ENCODE data around the gene ACOX1. TPM values are rescaled to one million over a fixed set of nuclear protein-coding genes. Genes with fewer than 3 reads are reported as not detected.

ACOX1 gene
- total and polyA plus RNA-seq, 2 donors from 2014 or later, result 24.7 to 60.6 TPM

DNA sequence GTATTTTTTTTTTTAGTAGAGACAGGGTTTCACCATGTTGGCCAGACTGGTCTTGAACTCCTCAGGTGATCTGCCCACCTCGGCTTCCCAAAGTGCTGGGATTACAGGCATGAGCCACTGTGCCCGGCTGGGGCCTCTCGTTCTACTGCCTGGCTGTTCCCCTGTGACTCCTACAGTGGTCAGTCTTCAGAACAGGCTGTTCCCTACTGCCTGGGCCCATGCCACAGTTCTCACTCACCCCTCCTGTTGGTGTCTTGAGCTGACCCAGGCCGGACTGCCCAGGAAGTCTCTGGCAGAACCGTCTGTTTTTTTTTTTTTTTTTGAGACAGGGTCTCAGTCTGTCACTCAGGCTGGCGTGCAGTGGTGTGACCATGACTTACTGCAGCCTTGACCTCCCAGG, 24.9 kb upstream of the ACOX1 start:
- Histone ChIP-seq H3K27me3 (ENCODE audit: control insufficient read depth, insufficient read depth, low read length) (no peaks in the 10 kb centered on the region), H3K9me3 (ENCODE audit: control insufficient read depth in 2 of 3, insufficient read depth in 1 of 3, low read length in 3 of 3) (no peaks in the 10 kb centered on the region), H3K9ac (ENCODE audit: low read length in 3 of 3) (no peak overlapping the region), H3K27ac (ENCODE audit: low read depth in 2 of 2, low read length in 2 of 2) (peak overlapping the region; percentile 43 to 59), H3K36me3 (ENCODE audit: control insufficient read depth in 2 of 3, insufficient read depth in 3 of 3, low read length in 3 of 3) (peaks cover 0 to 2% (median 0%) of the 10 kb centered on the region in 3 donors), H3K4me1 (ENCODE audit: control insufficient read depth in 2 of 3, insufficient read depth in 2 of 3, low read depth in 1 of 3, low read length in 3 of 3) (peaks cover 0 to 5% (median 0%) of the 10 kb centered on the region in 3 donors), H3K4me3 (ENCODE audit: low read length in 3 of 3) (no peak overlapping the region)
- no peak for FAIRE-seq
- no peak for DNase-seq
- TF ChIP-seq, protein P1, sequence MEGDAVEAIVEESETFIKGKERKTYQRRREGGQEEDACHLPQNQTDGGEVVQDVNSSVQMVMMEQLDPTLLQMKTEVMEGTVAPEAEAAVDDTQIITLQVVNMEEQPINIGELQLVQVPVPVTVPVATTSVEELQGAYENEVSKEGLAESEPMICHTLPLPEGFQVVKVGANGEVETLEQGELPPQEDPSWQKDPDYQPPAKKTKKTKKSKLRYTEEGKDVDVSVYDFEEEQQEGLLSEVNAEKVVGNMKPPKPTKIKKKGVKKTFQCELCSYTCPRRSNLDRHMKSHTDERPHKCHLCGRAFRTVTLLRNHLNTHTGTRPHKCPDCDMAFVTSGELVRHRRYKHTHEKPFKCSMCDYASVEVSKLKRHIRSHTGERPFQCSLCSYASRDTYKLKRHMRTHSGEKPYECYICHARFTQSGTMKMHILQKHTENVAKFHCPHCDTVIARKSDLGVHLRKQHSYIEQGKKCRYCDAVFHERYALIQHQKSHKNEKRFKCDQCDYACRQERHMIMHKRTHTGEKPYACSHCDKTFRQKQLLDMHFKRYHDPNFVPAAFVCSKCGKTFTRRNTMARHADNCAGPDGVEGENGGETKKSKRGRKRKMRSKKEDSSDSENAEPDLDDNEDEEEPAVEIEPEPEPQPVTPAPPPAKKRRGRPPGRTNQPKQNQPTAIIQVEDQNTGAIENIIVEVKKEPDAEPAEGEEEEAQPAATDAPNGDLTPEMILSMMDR (IDR thresholded peaks at IDR 0.05; ENCODE audit: borderline replicate concordance, extremely low read depth, insufficient read depth), result no peak
- intact Hi-C loops (cut with DNase I), result loop anchor here (10.0 kb wide), 1 partner anchor 89 kb away; no protein-coding TSS in a partner anchor

DNA sequence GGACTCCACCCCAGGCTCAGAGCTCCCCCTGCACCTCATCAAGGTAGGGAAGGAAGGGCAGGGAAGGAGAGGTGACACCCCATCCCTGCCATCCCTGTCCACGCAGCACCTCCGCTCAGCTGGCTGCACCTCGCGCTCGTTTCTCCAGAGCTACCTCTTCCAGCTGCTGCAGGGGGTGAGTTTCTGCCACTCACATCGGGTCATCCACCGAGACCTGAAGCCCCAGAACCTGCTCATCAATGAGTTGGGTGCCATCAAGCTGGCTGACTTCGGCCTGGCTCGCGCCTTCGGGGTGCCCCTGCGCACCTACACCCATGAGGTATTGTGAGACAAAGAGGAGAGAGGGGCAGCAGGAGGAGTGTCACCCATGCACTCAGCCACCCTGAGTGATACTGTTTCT, 23.1 kb upstream of the ACOX1 start:
- Histone ChIP-seq H3K4me3 (ENCODE audit: low read length in 3 of 3) (no peak overlapping the region), H3K9ac (ENCODE audit: low read length in 3 of 3) (no peak overlapping the region), H3K9me3 (ENCODE audit: control insufficient read depth in 2 of 3, insufficient read depth in 1 of 3, low read length in 3 of 3) (no peaks in the 10 kb centered on the region), H3K4me1 (ENCODE audit: control insufficient read depth in 2 of 3, insufficient read depth in 2 of 3, low read depth in 1 of 3, low read length in 3 of 3) (peaks cover 0 to 8% (median 0%) of the 10 kb centered on the region in 3 donors), H3K36me3 (ENCODE audit: control insufficient read depth in 2 of 3, insufficient read depth in 3 of 3, low read length in 3 of 3) (no peaks in the 10 kb centered on the region), H3K27me3 (ENCODE audit: control insufficient read depth, insufficient read depth, low read length) (no peaks in the 10 kb centered on the region), H3K27ac (ENCODE audit: low read depth in 2 of 2, low read length in 2 of 2) (no peak overlapping the region)
- DNase-seq (no peak), FAIRE-seq (no peak)
- TF ChIP-seq, protein P1 (IDR thresholded peaks at IDR 0.05; ENCODE audit: borderline replicate concordance, extremely low read depth, insufficient read depth), result no peak
- intact Hi-C loops (cut with DNase I), result loop anchor here (10.0 kb wide), 1 partner anchor 87 kb away; no protein-coding TSS in a partner anchor

DNA sequence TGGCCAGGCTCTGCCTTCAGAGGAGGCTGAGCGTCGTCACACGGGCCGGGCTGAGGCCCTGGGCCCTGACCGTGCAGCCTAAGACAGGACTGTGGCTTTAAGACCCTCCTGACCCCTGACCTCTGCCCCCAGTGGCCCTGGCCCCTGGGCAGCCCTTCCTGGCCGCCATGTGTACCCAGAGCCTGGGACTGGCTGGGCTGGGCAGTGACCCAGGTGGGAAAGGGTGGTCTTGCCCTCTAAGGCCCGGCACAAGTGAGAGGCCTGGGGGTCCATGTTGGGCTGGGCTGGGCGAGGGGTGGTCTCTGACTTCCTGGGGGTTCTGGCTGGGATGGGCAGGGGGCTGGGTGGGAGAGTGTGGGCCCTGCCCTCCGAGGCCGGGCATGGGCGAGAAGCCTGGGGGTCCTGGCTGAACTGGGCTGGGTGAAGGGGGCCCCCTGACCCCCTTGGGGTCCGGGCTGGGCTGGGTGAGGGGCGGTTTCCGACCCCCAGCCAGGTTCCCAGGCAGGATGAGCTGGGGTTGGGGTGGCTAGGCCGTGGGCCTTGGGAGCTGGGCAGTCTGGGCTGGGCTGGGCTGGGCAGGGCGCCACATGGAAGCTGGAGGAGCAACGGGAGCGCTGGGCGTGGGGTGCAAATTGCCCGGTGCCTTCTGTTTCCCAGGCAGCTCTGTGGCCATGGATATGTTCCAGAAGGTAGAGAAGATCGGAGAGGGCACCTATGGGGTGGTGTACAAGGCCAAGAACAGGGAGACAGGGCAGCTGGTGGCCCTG, 22.0 kb upstream of the ACOX1 start, which contains the start of gene CDK3:
CDK3 (plus strand) TSS at position 101 of the 767 bp plus-strand sequence; CDS start at position 672, 571 bp downstream.
- TF ChIP-seq, protein P1 (IDR thresholded peaks at IDR 0.05; ENCODE audit: borderline replicate concordance, extremely low read depth, insufficient read depth), result no peak
- FAIRE-seq (no peak), DNase-seq (peak in 1 of 5 donors; percentile 52)
- Histone ChIP-seq H3K9ac (ENCODE audit: low read length in 3 of 3) (no peak within 1 kb of the TSS), H3K4me3 (ENCODE audit: low read length in 3 of 3) (no peak within 1 kb of the TSS), H3K9me3 (ENCODE audit: control insufficient read depth in 2 of 3, insufficient read depth in 1 of 3, low read length in 3 of 3) (no peaks in the 10 kb centered on the region), H3K27me3 (ENCODE audit: control insufficient read depth, insufficient read depth, low read length) (no peaks in the 10 kb centered on the region), H3K4me1 (ENCODE audit: control insufficient read depth in 2 of 3, insufficient read depth in 2 of 3, low read depth in 1 of 3, low read length in 3 of 3) (peaks cover 0 to 9% (median 3%) of the 10 kb centered on the region in 3 donors), H3K36me3 (ENCODE audit: control insufficient read depth in 2 of 3, insufficient read depth in 3 of 3, low read length in 3 of 3) (no peaks in the 10 kb centered on the region), H3K27ac (ENCODE audit: low read depth in 2 of 2, low read length in 2 of 2) (peak within 1 kb of the TSS in 1 of 2 donors; percentile 3)
- intact Hi-C loops (cut with DNase I), result loop anchor here (10.0 kb wide), 1 partner anchor 86 kb away; no protein-coding TSS in a partner anchor
